Heart left ventricle (tissue), 16 donors: Measurements from ENCODE around the gene METTL27. TPM values are rescaled to one million over a fixed set of nuclear protein-coding genes. Genes with fewer than 3 reads are reported as not detected.
"Not testable (repeated sequence)": the region's sequence is repeated elsewhere in the genome, so short reads cannot be mapped to it uniquely, and the experiment has no call there.

Source experiments
- ATAC-seq, 4 donors: fragments of 200-7000 bp; cut with Tn5 transposase; one replicate each; pipeline ENCODE4 v1.9.1; 2020 to 2022; ENCODE audit warnings: moderate library complexity in 4 of 4, mild to moderate bottlenecking in 3 of 4, moderate number of reproducible peaks in 1 of 4
- DNase-seq, 5 donors: peaks; one replicate each; pipeline ENCODE4 v3.0.0-alpha.2; 2020
- H3K27ac ChIP-seq, 12 donors: fragments of 200-600 bp; sonication (generic) in 4 of 12; one replicate each; pipeline versions ENCODE4 v1.5.0 to v1.8.0; 2016 to 2022; ENCODE audit warnings: mild to moderate bottlenecking in 2 of 12
- H3K27me3 ChIP-seq, 9 donors: fragments of 200-600 bp; sonication (generic) in 2 of 9; one replicate each; pipeline versions ENCODE4 v1.5.1 to v1.8.0; 2016 to 2022; ENCODE audit warnings: mild to moderate bottlenecking in 3 of 9
- H3K36me3 ChIP-seq, 9 donors: fragments of 200-600 bp; sonication (generic) in 2 of 9; one replicate each; pipeline versions ENCODE4 v1.5.0 to v1.8.0; 2018 to 2022; ENCODE audit warnings: mild to moderate bottlenecking in 2 of 9
- H3K4me1 ChIP-seq, 12 donors: fragments of 200-600 bp; sonication (generic) in 4 of 12; one replicate each; pipeline versions ENCODE4 v1.5.0 to v1.8.0; 2016 to 2022; ENCODE audit warnings: mild to moderate bottlenecking in 3 of 12
- H3K4me3 ChIP-seq, 12 donors: fragments of 200-600 bp; sonication (generic) in 4 of 12; one replicate each; pipeline versions ENCODE4 v1.5.0 to v1.8.0; 2017 to 2022; ENCODE audit warnings: mild to moderate bottlenecking in 9 of 12, moderate library complexity in 4 of 12
- H3K9me3 ChIP-seq, 12 donors: fragments of 200-600 bp; sonication (generic) in 4 of 12; one replicate each; pipeline versions ENCODE4 v1.5.0 to v1.8.0; 2016 to 2022; ENCODE audit warnings: mild to moderate bottlenecking in 1 of 12
- POLR2A ChIP-seq, 2 donors: fragments of 450-650 bp; IDR thresholded peaks; one replicate each; pipeline ENCODE4 v1.6.1; 2017; ENCODE audit warnings: antibody characterized with exemption in 2 of 2, mild to moderate bottlenecking in 2 of 2, moderate library complexity in 2 of 2
- WGBS, 4 donors: extraction: QIAGEN DNeasy Blood & Tissue Kit in 2 of 4; methylation state at CpG; one replicate each; pipeline versions ENCODE4 v1.1.5 to v1.1.7; 2013 to 2018; 5-methylcytosine and 5-hydroxymethylcytosine counted together
- intact Hi-C, 10 donors: fragments of 100-400 bp; cut with DNase I; formaldehyde crosslinking; loops; one replicate each; pipeline versions ENCODE4 v1.11.1 to v1.14.2; 2022
- polyA plus RNA-seq, 2 donors: library from polyadenylated mRNA; stranded (reverse); fragments of 200-250 nt; gene quantifications; one replicate each; pipeline ENCODE4 v1.2.3, GENCODE V29; 2013
- total RNA-seq, 9 donors: library from RNA; depleted of rRNA in 2 of 9; stranded (reverse); fragments of >200 nt in 2 of 9; fragmentation: NEBNext Ultra II Directional in 3 of 9; extraction: Animal tissue kit (Norgen Biotek cat#: 25700) in 3 of 9; gene quantifications; one replicate each; pipeline versions ENCODE4 v1.1.0 to v1.2.4, GENCODE V29; 2016 to 2023
- TF ChIP-seq, protein P1 (sequence below), 12 donors: fragments of 200-600 bp; sonication (generic) in 4 of 12; IDR thresholded peaks; one replicate each; pipeline versions ENCODE4 v1.5.0 to v1.8.0; 2018 to 2022; ENCODE audit warnings: antibody characterized with exemption in 12 of 12, mild to moderate bottlenecking in 5 of 12
- donor health status: ischemic (EF 13 %, LVEDD 7.1; RV severe dilation, severe dysfunction).
- donor health status: healthy with polysubstance abuse.
- donor health status: DM: no; HTN: yes; CAD: no.
- donor health status: DM: no; HTN: no; CAD: no.
- donor health status: ischemic (EF 25% LVEDD 6.9; RV normal size, moderate dysfunction).
- donor health status: ischemic (EF 25% LVEDD 5.7; RV mildly dilated, moderate dysfunction).
- donor health status: healthy.
- donor health status: DM: yes; HTN: yes; CAD: no.
- donor health status: ischemic (EF 35%, LVEDD 5.7; RV mildly dilated, moderate dysfunction).
- donor health status: nonischemic (EF 11% LVEDD 7.7; RV severe dilation, severe dysfunction).
- donor health status: DM: yes; HTN: yes; CAD: no.
- donor health status: PGD.
- donor health status: ischemic (EF 29% LVEDD 5.4; RV normal size, mild dysfunction).
- donor health status: nonischemic (EF 23%, LVEDD 6.1; RV moderate dilation, normal function).

METTL27 gene
- total and polyA plus RNA-seq, 11 donors = 0.12 to 2.7 (median 0.65) TPM; not detected in 4

DNA sequence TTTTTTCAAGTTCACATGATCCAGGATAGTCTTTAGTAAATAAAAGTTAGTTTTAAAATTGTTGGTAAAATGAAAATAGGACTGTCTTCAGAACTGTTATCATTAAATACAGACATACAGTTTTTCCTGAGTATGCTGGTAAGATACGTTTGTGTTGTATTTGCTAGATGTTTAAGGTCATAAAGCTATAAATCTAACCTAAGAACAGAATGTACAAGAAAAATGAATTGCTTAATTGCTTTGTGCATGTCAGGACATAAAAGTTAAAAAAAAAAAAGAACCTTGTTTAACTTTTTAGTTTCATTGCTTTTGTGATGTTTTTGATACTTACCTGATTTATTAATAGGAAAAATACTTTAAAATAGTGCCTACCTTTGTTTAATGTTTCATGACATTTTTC is 40.7 kb downstream of the METTL27 start:
- no peaks in the 10 kb centered on the region for H3K36me3 ChIP-seq
- intact Hi-C loops = no loop called here
- peaks cover 0 to 5% (median 0%) of the 10 kb centered on the region in 9 donors for H3K27me3 ChIP-seq
- no peak for DNase-seq
- no peak overlapping the region for H3K27ac ChIP-seq
- 68 to 76% (median 71%) methylated on average over 1 of the region's 1 CpG for WGBS, 4 donors
- no peaks in the 10 kb centered on the region for H3K9me3 ChIP-seq
- no peak for TF ChIP-seq POLR2A (IDR thresholded peaks at IDR 0.05)
- TF ChIP-seq, protein P1, sequence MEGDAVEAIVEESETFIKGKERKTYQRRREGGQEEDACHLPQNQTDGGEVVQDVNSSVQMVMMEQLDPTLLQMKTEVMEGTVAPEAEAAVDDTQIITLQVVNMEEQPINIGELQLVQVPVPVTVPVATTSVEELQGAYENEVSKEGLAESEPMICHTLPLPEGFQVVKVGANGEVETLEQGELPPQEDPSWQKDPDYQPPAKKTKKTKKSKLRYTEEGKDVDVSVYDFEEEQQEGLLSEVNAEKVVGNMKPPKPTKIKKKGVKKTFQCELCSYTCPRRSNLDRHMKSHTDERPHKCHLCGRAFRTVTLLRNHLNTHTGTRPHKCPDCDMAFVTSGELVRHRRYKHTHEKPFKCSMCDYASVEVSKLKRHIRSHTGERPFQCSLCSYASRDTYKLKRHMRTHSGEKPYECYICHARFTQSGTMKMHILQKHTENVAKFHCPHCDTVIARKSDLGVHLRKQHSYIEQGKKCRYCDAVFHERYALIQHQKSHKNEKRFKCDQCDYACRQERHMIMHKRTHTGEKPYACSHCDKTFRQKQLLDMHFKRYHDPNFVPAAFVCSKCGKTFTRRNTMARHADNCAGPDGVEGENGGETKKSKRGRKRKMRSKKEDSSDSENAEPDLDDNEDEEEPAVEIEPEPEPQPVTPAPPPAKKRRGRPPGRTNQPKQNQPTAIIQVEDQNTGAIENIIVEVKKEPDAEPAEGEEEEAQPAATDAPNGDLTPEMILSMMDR (IDR thresholded peaks at IDR 0.05) = no peak
- ATAC-seq = no peak
- no peaks in the 10 kb centered on the region for H3K4me1 ChIP-seq
- no peak overlapping the region for H3K4me3 ChIP-seq

DNA sequence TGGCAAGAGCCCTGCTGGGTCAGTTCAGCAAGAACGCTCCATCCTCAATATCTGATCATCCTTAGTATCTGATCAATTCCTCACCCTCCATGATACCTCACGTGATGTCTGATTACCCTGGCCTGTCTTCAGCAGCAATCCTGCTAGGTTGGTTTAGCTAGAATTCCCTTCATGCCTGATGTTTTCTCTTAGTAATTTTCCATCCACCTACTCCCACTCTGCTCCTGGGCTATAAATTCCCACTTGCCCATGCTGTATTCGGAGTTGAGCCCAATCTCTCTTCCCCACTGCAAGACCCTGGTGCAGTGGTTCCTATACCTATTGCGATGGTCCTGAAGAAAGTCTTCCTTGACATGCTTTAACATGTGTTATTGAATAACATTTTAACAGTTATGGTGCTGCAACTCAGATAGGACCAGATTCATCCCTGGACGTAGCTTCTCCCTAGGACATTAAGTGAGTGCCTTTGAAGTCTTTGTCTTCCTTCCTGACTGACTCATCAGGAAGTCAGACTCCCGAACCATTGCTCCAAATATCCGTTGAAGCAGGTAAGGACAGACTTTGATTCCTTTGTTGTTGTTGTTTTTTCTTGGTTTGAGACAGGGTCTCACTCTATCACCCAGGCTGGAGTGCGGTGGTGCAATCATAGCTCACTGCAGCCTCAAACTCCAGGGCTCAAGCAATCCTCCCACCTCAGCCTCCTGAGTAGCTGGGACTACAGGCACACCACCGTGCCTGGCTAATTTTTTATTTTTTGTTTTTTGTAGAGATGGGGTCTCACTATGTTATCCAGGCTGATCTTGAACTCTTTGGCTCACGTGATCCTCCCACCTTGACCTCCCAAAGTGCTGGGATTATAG is 42.8 kb downstream of the METTL27 start:
- H3K4me3 ChIP-seq = no peak overlapping the region
- 59 to 64% (median 62%) methylated on average over 10 of the region's 10 CpGs for WGBS, 4 donors
- ATAC-seq = no peak
- intact Hi-C loops = no loop called here
- TF ChIP-seq POLR2A (IDR thresholded peaks at IDR 0.05) = no peak
- TF ChIP-seq, protein P1 (IDR thresholded peaks at IDR 0.05) = no peak
- H3K4me1 ChIP-seq = no peaks in the 10 kb centered on the region
- peaks cover 0 to 17% (median 0%) of the 10 kb centered on the region in 9 donors for H3K27me3 ChIP-seq
- H3K36me3 ChIP-seq = no peaks in the 10 kb centered on the region
- no peak for DNase-seq
- no peak overlapping the region for H3K27ac ChIP-seq
- no peaks in the 10 kb centered on the region for H3K9me3 ChIP-seq

DNA sequence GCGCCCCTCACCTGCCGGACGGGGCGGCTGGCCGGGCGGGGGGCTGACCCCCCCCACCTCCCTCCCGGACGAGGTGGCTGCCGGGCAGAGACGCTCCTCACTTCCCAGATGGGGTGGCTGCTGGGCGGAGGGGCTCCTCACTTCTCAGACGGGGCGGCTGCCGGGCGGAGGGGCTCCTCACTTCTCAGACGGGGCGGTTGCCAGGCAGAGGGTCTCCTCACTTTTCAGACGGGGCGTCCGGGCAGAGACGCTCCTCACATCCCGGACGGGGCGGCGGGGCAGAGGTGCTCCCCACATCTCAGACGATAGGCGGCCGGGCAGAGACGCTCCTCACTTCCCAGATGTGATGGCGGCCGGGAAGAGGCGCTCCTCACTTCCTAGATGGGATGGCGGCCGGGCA is 45.1 kb downstream of the METTL27 start:
- intact Hi-C loops, DNase-seq, H3K9me3 ChIP-seq, H3K27ac ChIP-seq, H3K4me3 ChIP-seq, ATAC-seq, H3K36me3 ChIP-seq, H3K4me1 ChIP-seq: not testable (repeated sequence)
- peaks cover 0 to 15% (median 0%) of the 10 kb centered on the region in 9 donors for H3K27me3 ChIP-seq
- WGBS, 4 donors = 80 to 96% (median 94%) methylated on average over 2 to 32 of the region's 34 CpGs

DNA sequence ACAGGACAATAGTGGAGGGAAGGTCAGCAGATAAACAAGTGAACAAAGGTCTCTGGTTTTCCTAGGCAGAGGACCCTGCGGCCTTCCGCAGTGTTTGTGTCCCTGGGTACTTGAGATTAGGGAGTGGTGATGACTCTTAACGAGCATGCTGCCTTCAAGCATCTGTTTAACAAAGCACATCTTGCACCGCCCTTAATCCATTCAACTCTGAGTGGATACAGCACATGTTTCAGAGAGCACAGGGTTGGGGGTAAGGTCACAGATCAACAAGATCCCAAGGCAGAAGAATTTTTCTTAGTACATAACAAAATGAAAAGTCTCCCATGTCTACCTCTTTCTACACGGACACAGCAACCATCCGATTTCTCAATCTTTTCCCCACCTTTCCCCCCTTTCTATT is 45.7 kb downstream of the METTL27 start:
- ATAC-seq, H3K4me1 ChIP-seq, H3K36me3 ChIP-seq, H3K27ac ChIP-seq, H3K9me3 ChIP-seq, intact Hi-C loops, DNase-seq, H3K4me3 ChIP-seq: not testable (repeated sequence)
- WGBS, 4 donors = 59 to 82% (median 64%) methylated on average over 3 to 6 of the region's 6 CpGs
- H3K27me3 ChIP-seq = peaks cover 0 to 18% (median 0%) of the 10 kb centered on the region in 9 donors

DNA sequence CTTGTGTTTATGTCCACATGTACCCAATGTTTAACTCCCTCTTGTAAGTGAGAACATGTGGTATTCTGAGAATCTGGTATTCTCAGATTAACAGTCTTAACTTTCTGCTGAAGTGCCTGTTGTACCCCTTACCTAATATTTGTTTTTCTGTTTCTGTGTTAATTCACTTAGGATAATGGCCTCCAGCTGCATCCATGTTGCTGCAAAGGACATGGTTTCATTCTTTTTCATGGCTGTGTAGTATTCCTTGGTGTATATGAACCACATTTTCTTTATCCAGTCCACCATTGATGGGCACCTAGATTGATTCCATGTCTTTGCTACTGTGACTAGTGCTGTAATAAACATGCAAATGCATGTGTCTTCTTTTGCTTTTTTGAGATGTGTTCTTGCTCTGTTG is 47.1 kb downstream of the METTL27 start:
- H3K4me3 ChIP-seq, DNase-seq, H3K36me3 ChIP-seq, H3K4me1 ChIP-seq, intact Hi-C loops, H3K27ac ChIP-seq, ATAC-seq, H3K9me3 ChIP-seq: not testable (repeated sequence)
- H3K27me3 ChIP-seq = peaks cover 0 to 18% (median 0%) of the 10 kb centered on the region in 9 donors

DNA sequence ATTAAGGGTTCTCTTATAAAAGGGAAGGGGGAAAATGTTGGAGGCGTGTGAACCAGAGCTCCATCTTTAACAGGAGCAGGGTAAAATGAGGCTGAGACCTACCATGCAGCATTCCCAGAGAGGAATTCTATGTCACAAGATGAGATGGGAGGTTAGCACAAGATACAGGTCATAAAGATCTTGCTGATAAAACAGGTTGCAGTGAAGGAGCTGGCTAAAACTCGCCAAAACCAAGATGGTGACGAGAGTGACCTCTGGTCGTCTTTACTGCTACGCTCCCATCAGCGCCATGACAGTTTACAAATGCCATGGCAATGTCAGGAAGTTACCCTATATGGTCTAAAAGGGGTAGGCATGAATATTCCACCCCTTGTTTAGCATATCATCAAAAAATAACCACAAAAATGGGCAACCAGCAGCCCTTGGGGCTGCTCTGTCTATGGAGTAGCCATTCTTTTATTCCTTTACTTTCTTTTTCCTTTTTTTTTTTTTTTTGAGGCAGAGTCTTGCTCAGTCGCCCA is 51.1 kb downstream of the METTL27 start:
- H3K4me3 ChIP-seq, H3K9me3 ChIP-seq, DNase-seq, H3K27ac ChIP-seq, H3K36me3 ChIP-seq, intact Hi-C loops, ATAC-seq, H3K4me1 ChIP-seq: not testable (repeated sequence)
- WGBS, 4 donors = 86 to 92% (median 89%) methylated on average over 7 of the region's 7 CpGs
- peaks cover 0 to 18% (median 0%) of the 10 kb centered on the region in 9 donors for H3K27me3 ChIP-seq
